Measurements from ENCODE around the gene CARMIL3. TPM values are rescaled to one million over a fixed set of nuclear protein-coding genes. Genes with fewer than 3 reads are reported as not detected.

Gene CARMIL3
- total RNA-seq, 1 experiment from 2014 or later, result not detected

GRCh38 chr14:24071836-24072430, 20.1 kb downstream of the CARMIL3 start:
- Mint-ChIP-seq H3K27ac (ENCODE audit: low read depth, unreplicated experiment) (no peak overlapping the region), H3K27me3 (ENCODE audit: insufficient read depth, unreplicated experiment) (peaks cover 61% of the 10 kb centered on the region), H3K9me3 (ENCODE audit: unreplicated experiment) (no peaks in the 10 kb centered on the region), H3K4me3 (ENCODE audit: unreplicated experiment) (no peak overlapping the region), H3K36me3 (ENCODE audit: insufficient read depth, unreplicated experiment) (no peaks in the 10 kb centered on the region), H3K4me1 (ENCODE audit: insufficient read depth, unreplicated experiment) (no peaks in the 10 kb centered on the region)
- no TSS peak for BruUV-seq (replicated peaks)
- no peak for DNase-seq (ENCODE audit: unreplicated experiment)
- CTCF ChIA-PET, result interaction anchor here (0.6 to 1.8 kb wide), 3 partner anchors 15 to 37 kb away, joined by 3 to 5 read pairs (median 5); partner anchors contain the start of gene PCK2
- POLR2A ChIA-PET, result interaction anchor here (0.7 kb wide), 1 partner anchor 117 kb away, joined by 3 read pairs; the partner anchor contains the start of gene IPO4
- intact Hi-C loops (cut with micrococcal nuclease), result no loop called here
- no peak for TF ChIP-seq CTCF (IDR thresholded peaks at IDR 0.05; ENCODE audit: unreplicated experiment)

- Mint-ChIP-seq H3K4me3 (ENCODE audit: unreplicated experiment) (no peak overlapping the region), H3K27me3 (ENCODE audit: insufficient read depth, unreplicated experiment) (peaks cover 57% of the 10 kb centered on the region)
Observed at GRCh38 chr14:24072436-24072835, 20.6 kb downstream of the CARMIL3 start.

GRCh38 chr14:24072881-24073877, 21.4 kb downstream of the CARMIL3 start:
- intact Hi-C loops (cut with micrococcal nuclease), result no loop called here
- H3K4me3 Mint-ChIP-seq (ENCODE audit: unreplicated experiment), result no peak overlapping the region
- no peaks in the 10 kb centered on the region for H3K36me3 Mint-ChIP-seq (ENCODE audit: insufficient read depth, unreplicated experiment)
- ChIA-PET POLR2A (interaction anchor here (0.6 kb wide), 1 partner anchor 35 kb away, joined by 3 read pairs; no protein-coding TSS in a partner anchor), CTCF (interaction anchor here (0.6 to 1.8 kb wide), 3 partner anchors 17 to 35 kb away, joined by 3 to 5 read pairs (median 4); partner anchors contain the start of gene PCK2)
- H3K27ac Mint-ChIP-seq (ENCODE audit: low read depth, unreplicated experiment), result no peak overlapping the region
- H3K27me3 Mint-ChIP-seq (ENCODE audit: insufficient read depth, unreplicated experiment), result peaks cover 49% of the 10 kb centered on the region
- no peaks in the 10 kb centered on the region for H3K9me3 Mint-ChIP-seq (ENCODE audit: unreplicated experiment)
- no peaks in the 10 kb centered on the region for H3K4me1 Mint-ChIP-seq (ENCODE audit: insufficient read depth, unreplicated experiment)
- no peak for DNase-seq (ENCODE audit: unreplicated experiment)
- no TSS peak for BruUV-seq (replicated peaks)
- TF ChIP-seq CTCF (IDR thresholded peaks at IDR 0.05; ENCODE audit: unreplicated experiment), result no peak

More at GRCh38 chr14:24072436-24072835, 20.6 kb downstream of the CARMIL3 start:
- H3K9me3 Mint-ChIP-seq (ENCODE audit: unreplicated experiment), result no peaks in the 10 kb centered on the region
- ChIA-PET CTCF (interaction anchor here (0.6 to 1.8 kb wide), 3 partner anchors 18 to 36 kb away, joined by 3 to 5 read pairs (median 4); partner anchors contain the start of gene PCK2), POLR2A (interaction anchor here (0.7 kb wide), 1 partner anchor 117 kb away, joined by 3 read pairs; the partner anchor contains the start of gene IPO4)
- H3K27ac Mint-ChIP-seq (ENCODE audit: low read depth, unreplicated experiment), result no peak overlapping the region
- no peak for TF ChIP-seq CTCF (IDR thresholded peaks at IDR 0.05; ENCODE audit: unreplicated experiment)
- intact Hi-C loops (cut with micrococcal nuclease), result no loop called here
- BruUV-seq (replicated peaks), result no TSS peak
- H3K4me1 Mint-ChIP-seq (ENCODE audit: insufficient read depth, unreplicated experiment), result no peaks in the 10 kb centered on the region
- no peak for DNase-seq (ENCODE audit: unreplicated experiment)
- H3K36me3 Mint-ChIP-seq (ENCODE audit: insufficient read depth, unreplicated experiment), result no peaks in the 10 kb centered on the region
